H9 (cell line): ENCODE data around the gene TULP3. TPM values are rescaled to one million over a fixed set of nuclear protein-coding genes. Genes with fewer than 3 reads are reported as not detected.

Experiments
- DNase-seq: peaks from one replicate; pipeline ENCODE4 v3.0.0-alpha.2; 2017
- H2AFZ ChIP-seq: one replicate; pipeline ENCODE4 v1.6.1; 2013; ENCODE audit warnings: mild to moderate bottlenecking, low read length, control low read depth, moderate library complexity
- H2AK5ac ChIP-seq: 2 replicates; pipeline ENCODE4 v1.6.1; 2013; ENCODE audit warnings: low read length, control low read depth, mixed read lengths; ENCODE audit not compliant: insufficient read length
- H2BK120ac ChIP-seq: one replicate; pipeline ENCODE4 v1.6.1; 2013; ENCODE audit warnings: low read depth, mild to moderate bottlenecking, low read length, control low read depth, inconsistent platforms; ENCODE audit not compliant: poor library complexity, severe bottlenecking
- H2BK12ac ChIP-seq: 2 replicates; pipeline ENCODE4 v1.6.1; 2013; ENCODE audit warnings: low read length, control low read depth, mixed read lengths, low read depth; ENCODE audit not compliant: insufficient read length
- H2BK15ac ChIP-seq: 2 replicates; pipeline ENCODE4 v1.6.1; 2013; ENCODE audit warnings: low read depth, low read length, control low read depth
- H2BK20ac ChIP-seq: one replicate; pipeline ENCODE4 v1.6.1; 2013; ENCODE audit warnings: low read depth, mild to moderate bottlenecking, low read length, control low read depth, inconsistent platforms; ENCODE audit not compliant: poor library complexity, severe bottlenecking
- H2BK5ac ChIP-seq: 2 replicates; pipeline ENCODE4 v1.6.1; 2013; ENCODE audit warnings: low read length, control low read depth, mixed read lengths; ENCODE audit not compliant: insufficient read length
- H3K14ac ChIP-seq: 2 replicates; pipeline ENCODE4 v1.6.1; 2013; ENCODE audit warnings: low read length, control low read depth; ENCODE audit not compliant: insufficient read depth
- H3K18ac ChIP-seq: 2 replicates; pipeline ENCODE4 v1.6.1; 2013; ENCODE audit warnings: low read depth, mild to moderate bottlenecking, mixed read lengths, low read length, control low read depth; ENCODE audit not compliant: insufficient read length
- H3K23ac ChIP-seq: 2 replicates; pipeline ENCODE4 v1.6.1; 2013; ENCODE audit warnings: low read length, control low read depth, mixed read lengths, low read depth; ENCODE audit not compliant: insufficient read length
- H3K23me2 ChIP-seq: 2 replicates; pipeline ENCODE4 v1.6.1; 2013; ENCODE audit warnings: low read depth, mild to moderate bottlenecking, mixed read lengths, low read length, control low read depth; ENCODE audit not compliant: insufficient read length, poor library complexity, severe bottlenecking
- H3K27ac ChIP-seq: 2 replicates; pipeline ENCODE4 v1.5.1; 2013; ENCODE audit warnings: low read length, control low read depth, mixed read lengths, low read depth; ENCODE audit not compliant: insufficient read length
- H3K27me3 ChIP-seq: 2 replicates; pipeline ENCODE4 v1.6.1; 2013; ENCODE audit warnings: low read length, control low read depth, inconsistent platforms; ENCODE audit not compliant: insufficient read depth
- H3K4ac ChIP-seq: 2 replicates; pipeline ENCODE4 v1.6.1; 2013; ENCODE audit warnings: low read depth, mild to moderate bottlenecking, control low read depth, inconsistent platforms, low read length, moderate library complexity
- H3K4me1 ChIP-seq: 2 replicates; pipeline ENCODE4 v1.6.1; 2013; ENCODE audit warnings: low read length, control low read depth, inconsistent platforms; ENCODE audit not compliant: insufficient read depth
- H3K4me2 ChIP-seq: 2 replicates; pipeline ENCODE4 v1.6.1; 2013; ENCODE audit warnings: low read length, control low read depth, mixed read lengths; ENCODE audit not compliant: insufficient read length, insufficient read depth
- H3K56ac ChIP-seq: 2 replicates; pipeline ENCODE4 v1.6.1; 2013; ENCODE audit warnings: low read depth, mild to moderate bottlenecking, mixed read lengths, low read length, control low read depth; ENCODE audit not compliant: insufficient read length
- H3K79me1 ChIP-seq: 2 replicates; pipeline ENCODE4 v1.6.1; 2013; ENCODE audit warnings: low read depth, mild to moderate bottlenecking, moderate library complexity, low read length, control low read depth, inconsistent platforms; ENCODE audit not compliant: insufficient read depth, poor library complexity, severe bottlenecking
- H3K79me2 ChIP-seq: 2 replicates; pipeline ENCODE4 v1.6.1; 2013; ENCODE audit warnings: low read length, control low read depth, inconsistent platforms; ENCODE audit not compliant: insufficient read depth
- H3K9ac ChIP-seq: 2 replicates; pipeline ENCODE4 v1.6.1; 2013; ENCODE audit warnings: low read length, control low read depth, mixed read lengths; ENCODE audit not compliant: insufficient read length; ENCODE audit errors: extremely low read depth
- H3K9me3 ChIP-seq: one replicate; pipeline ENCODE4 v1.6.1; 2013; ENCODE audit warnings: low read depth, low read length, inconsistent platforms; ENCODE audit not compliant: control insufficient read depth
- H3T11ph ChIP-seq: one replicate; pipeline ENCODE4 v1.6.1; 2013; ENCODE audit warnings: mild to moderate bottlenecking, low read length, control low read depth, inconsistent platforms
- H4K20me1 ChIP-seq: one replicate; pipeline ENCODE4 v1.6.1; 2013; ENCODE audit not compliant: control insufficient read depth, insufficient read length, insufficient read depth
- H4K5ac ChIP-seq: 2 replicates; pipeline ENCODE4 v1.6.1; 2013; ENCODE audit warnings: low read depth, mild to moderate bottlenecking, mixed read lengths, low read length, control low read depth; ENCODE audit not compliant: insufficient read length
- H4K8ac ChIP-seq: replicated peaks from 2 replicates; pipeline ENCODE4 v1.6.1; 2013; ENCODE audit warnings: low read length, control low read depth, mixed read lengths, low read depth; ENCODE audit not compliant: insufficient read length
- H4K91ac ChIP-seq: 2 replicates; pipeline ENCODE4 v1.6.1; 2013; ENCODE audit warnings: low read depth, mild to moderate bottlenecking, moderate library complexity, mixed read lengths, low read length, control low read depth; ENCODE audit not compliant: insufficient read length
- H3K27ac Mint-ChIP-seq, 3 experiments: 2 replicates in 2 of 3; 3 replicates in 1 of 3; pipeline ENCODE4 v1.8.0; 2020 to 2021; ENCODE audit warnings: mixed read lengths in 3 of 3, mild to moderate bottlenecking in 1 of 3, moderate library complexity in 1 of 3
- H3K27me3 Mint-ChIP-seq: 2 replicates; pipeline ENCODE4 v1.8.0; 2021; ENCODE audit warnings: low read depth, mild to moderate bottlenecking, moderate library complexity, mixed read lengths
- H3K36me3 Mint-ChIP-seq, 3 experiments: 2 replicates in 2 of 3; 3 replicates in 1 of 3; pipeline ENCODE4 v1.8.0; 2020 to 2021; ENCODE audit warnings: low read depth in 3 of 3, mixed read lengths in 3 of 3; ENCODE audit not compliant: insufficient read depth in 1 of 3
- H3K4me1 Mint-ChIP-seq, 2 experiments: 2 replicates each; pipeline ENCODE4 v1.8.0; 2020; ENCODE audit warnings: mixed read lengths in 2 of 2
- H3K4me3 Mint-ChIP-seq, 2 experiments: 2 replicates in 1 of 2; 3 replicates in 1 of 2; pipeline ENCODE4 v1.8.0; 2020 to 2021; ENCODE audit warnings: mild to moderate bottlenecking in 2 of 2, mixed read lengths in 2 of 2, moderate library complexity in 1 of 2
- H3K9me3 Mint-ChIP-seq, 2 experiments: 2 replicates in 1 of 2; 3 replicates in 1 of 2; pipeline ENCODE4 v1.8.0; 2020; ENCODE audit warnings: mild to moderate bottlenecking in 2 of 2, mixed read lengths in 2 of 2, moderate library complexity in 1 of 2
- WGBS: extraction: QIAGEN DNeasy Blood & Tissue Kit; methylation state at CpG from one replicate; pipeline ENCODE4 v1.1.7; 2013; ENCODE audit warnings: missing lambda C conversion rate, low lambda C conversion rate, mixed read lengths; ENCODE audit not compliant: insufficient read length; ENCODE audit errors: extremely low coverage; 5-methylcytosine and 5-hydroxymethylcytosine counted together
- total RNA-seq: library from RNA; stranded (reverse); gene quantifications from 2 replicates; pipeline ENCODE4 v1.2.1, GENCODE V29; 2021
- TF ChIP-seq, protein P1 (sequence below): fragments of 200-600 bp; sonication (generic); conservative IDR thresholded peaks from 3 replicates; pipeline ENCODE4 v1.8.0; 2021; ENCODE audit warnings: antibody characterized with exemption, mild to moderate bottlenecking

TULP3 gene
- total RNA-seq, 1 experiment from 2014 or later: 22.3 TPM

DNA sequence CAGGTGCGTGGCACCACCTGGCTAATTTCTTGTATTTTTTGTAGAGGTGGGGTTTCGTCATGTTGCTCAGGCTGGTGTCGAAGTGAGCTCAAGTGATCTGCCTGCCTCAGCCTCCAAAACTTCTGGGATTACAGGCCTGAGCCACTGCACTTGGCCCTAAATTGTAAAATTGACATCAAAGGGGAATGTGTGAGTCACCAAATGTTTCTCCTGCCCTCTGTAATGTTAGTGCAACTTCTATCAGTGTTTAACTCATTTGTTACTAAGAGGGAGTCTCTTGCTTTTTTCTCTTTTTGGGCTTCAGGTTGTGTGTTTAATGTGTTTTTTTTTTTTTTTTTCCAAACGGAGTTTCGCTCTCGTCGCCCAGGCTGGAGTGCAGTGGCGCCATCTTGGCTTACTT lies 2.3 kb downstream of the TULP3 start:
- Histone ChIP-seq H3K9ac (no peak overlapping the region), H4K20me1 (peaks cover 3% of the 10 kb centered on the region), H2AK5ac (no peak overlapping the region), H2AFZ (no peak overlapping the region), H4K5ac (no peak overlapping the region), H4K8ac (no peak overlapping the region), H3K27ac (no peak overlapping the region), H3K9me3 (no peaks in the 10 kb centered on the region), H3K56ac (no peak overlapping the region), H2BK120ac (no peak overlapping the region), H3K23ac (no peak overlapping the region), H2BK20ac (no peak overlapping the region), H3K4me2 (no peak overlapping the region), H3K27me3 (no peaks in the 10 kb centered on the region), H3T11ph (no peak overlapping the region), H3K23me2 (peaks cover 5% of the 10 kb centered on the region), H4K91ac (no peak overlapping the region), H3K4ac (no peak overlapping the region), H2BK5ac (no peak overlapping the region), H3K4me1 (no peaks in the 10 kb centered on the region), H2BK12ac (no peak overlapping the region), H3K79me1 (peaks cover 2% of the 10 kb centered on the region), H3K79me2 (0 out of 2 replicates have a peak, but pooled peaks cover 1% of the 10 kb centered on the region), H2BK15ac (no peak overlapping the region), H3K18ac (no peak overlapping the region), H3K14ac (no peak overlapping the region)
- no peaks in the 10 kb centered on the region for H3K9me3 Mint-ChIP-seq
- H3K36me3 Mint-ChIP-seq: peaks cover 4 to 15% (median 13%) of the 10 kb centered on the region in 3 experiments
- H3K27me3 Mint-ChIP-seq: 0 out of 2 replicates have a peak, but pooled peaks cover 3% of the 10 kb centered on the region
- H3K4me3 Mint-ChIP-seq: peak overlapping the region in 1 of 2 experiments; percentile 21; a peak in 1 of 5 replicates
- peaks cover 10 to 16% of the 10 kb centered on the region in 2 experiments for H3K4me1 Mint-ChIP-seq
- no CpG with 5 or more reads among the region's 8 CpGs for WGBS
- peak overlapping the region in 1 of 3 experiments; percentile 47; a peak in 1 of 7 replicates for H3K27ac Mint-ChIP-seq
- no peak for DNase-seq
- TF ChIP-seq, protein P1, sequence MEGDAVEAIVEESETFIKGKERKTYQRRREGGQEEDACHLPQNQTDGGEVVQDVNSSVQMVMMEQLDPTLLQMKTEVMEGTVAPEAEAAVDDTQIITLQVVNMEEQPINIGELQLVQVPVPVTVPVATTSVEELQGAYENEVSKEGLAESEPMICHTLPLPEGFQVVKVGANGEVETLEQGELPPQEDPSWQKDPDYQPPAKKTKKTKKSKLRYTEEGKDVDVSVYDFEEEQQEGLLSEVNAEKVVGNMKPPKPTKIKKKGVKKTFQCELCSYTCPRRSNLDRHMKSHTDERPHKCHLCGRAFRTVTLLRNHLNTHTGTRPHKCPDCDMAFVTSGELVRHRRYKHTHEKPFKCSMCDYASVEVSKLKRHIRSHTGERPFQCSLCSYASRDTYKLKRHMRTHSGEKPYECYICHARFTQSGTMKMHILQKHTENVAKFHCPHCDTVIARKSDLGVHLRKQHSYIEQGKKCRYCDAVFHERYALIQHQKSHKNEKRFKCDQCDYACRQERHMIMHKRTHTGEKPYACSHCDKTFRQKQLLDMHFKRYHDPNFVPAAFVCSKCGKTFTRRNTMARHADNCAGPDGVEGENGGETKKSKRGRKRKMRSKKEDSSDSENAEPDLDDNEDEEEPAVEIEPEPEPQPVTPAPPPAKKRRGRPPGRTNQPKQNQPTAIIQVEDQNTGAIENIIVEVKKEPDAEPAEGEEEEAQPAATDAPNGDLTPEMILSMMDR: no peak
